Activated naive CD4-positive, alpha-beta T cell treated with anti-CD3 and anti-CD28 coated beads for 36 hours (primary cell): ENCODE measurements around the gene RNF213. TPM values are rescaled to one million over a fixed set of nuclear protein-coding genes. Genes with fewer than 3 reads are reported as not detected.

Source experiments
- CTCF ChIA-PET: fragments of 350-600 bp; sonication (Branson Sonifier 250); formaldehyde crosslinking; loops from one replicate; lab custom pipeline; 2021; ENCODE audit warnings: antibody characterized with exemption; lab: Charles Lee
- DNase-seq: peaks from one replicate; pipeline ENCODE4 v3.0.0-alpha.2; 2020
- H3K27ac Mint-ChIP-seq: one replicate; pipeline ENCODE4 v1.8.0; 2021; ENCODE audit warnings: mild to moderate bottlenecking, mixed read lengths
- H3K27me3 Mint-ChIP-seq: one replicate; pipeline ENCODE4 v1.8.0; 2021; ENCODE audit warnings: low read depth, mixed read lengths
- H3K36me3 Mint-ChIP-seq: one replicate; pipeline ENCODE4 v1.8.0; 2021; ENCODE audit warnings: low read depth, mixed read lengths
- H3K4me1 Mint-ChIP-seq: one replicate; pipeline ENCODE4 v1.8.0; 2021; ENCODE audit warnings: low read depth, mixed read lengths
- H3K4me3 Mint-ChIP-seq: one replicate; pipeline ENCODE4 v1.8.0; 2021; ENCODE audit warnings: mild to moderate bottlenecking, moderate library complexity, mixed read lengths
- H3K9me3 Mint-ChIP-seq: one replicate; pipeline ENCODE4 v1.8.0; 2021; ENCODE audit warnings: mixed read lengths
- intact Hi-C: fragments of 100-400 bp; cut with micrococcal nuclease; formaldehyde crosslinking; loops from one replicate; pipeline ENCODE4 v1.15.1; 2023
- total RNA-seq, 2 experiments: library from RNA; stranded (reverse); gene quantifications; one replicate each; pipeline ENCODE4 v1.2.3, GENCODE V29; 2021

The RNF213 gene
- total RNA-seq, 2 experiments from 2014 or later = 234 to 250 TPM

DNA sequence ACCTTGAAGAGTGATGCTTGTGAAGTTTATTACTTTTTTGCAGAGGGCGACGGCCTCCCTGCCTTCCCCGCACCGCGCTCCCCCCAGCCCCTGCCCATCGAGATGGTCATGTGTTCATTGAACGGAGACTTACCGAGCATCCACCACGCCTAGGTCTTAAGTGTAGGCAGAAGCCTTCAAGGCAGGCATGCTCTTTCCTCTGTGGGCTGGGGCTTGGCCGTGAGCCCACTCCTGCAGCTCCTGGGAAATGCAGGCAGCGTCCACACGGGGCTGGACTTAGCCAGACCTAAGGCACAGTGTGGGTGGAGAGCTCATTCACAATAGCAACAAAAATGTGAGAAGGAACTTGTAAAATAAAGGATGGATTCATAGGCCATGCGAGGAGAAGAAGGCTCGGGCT is 19.2 kb downstream of the RNF213 start:
- H3K27me3 Mint-ChIP-seq = no peaks in the 10 kb centered on the region
- intact Hi-C loops = no loop called here
- peaks cover 22% of the 10 kb centered on the region for H3K36me3 Mint-ChIP-seq
- H3K9me3 Mint-ChIP-seq = no peaks in the 10 kb centered on the region
- no peak overlapping the region for H3K4me3 Mint-ChIP-seq
- peaks cover 12% of the 10 kb centered on the region for H3K4me1 Mint-ChIP-seq
- no peak overlapping the region for H3K27ac Mint-ChIP-seq
- CTCF ChIA-PET = no interaction called here
- DNase-seq = no peak

DNA sequence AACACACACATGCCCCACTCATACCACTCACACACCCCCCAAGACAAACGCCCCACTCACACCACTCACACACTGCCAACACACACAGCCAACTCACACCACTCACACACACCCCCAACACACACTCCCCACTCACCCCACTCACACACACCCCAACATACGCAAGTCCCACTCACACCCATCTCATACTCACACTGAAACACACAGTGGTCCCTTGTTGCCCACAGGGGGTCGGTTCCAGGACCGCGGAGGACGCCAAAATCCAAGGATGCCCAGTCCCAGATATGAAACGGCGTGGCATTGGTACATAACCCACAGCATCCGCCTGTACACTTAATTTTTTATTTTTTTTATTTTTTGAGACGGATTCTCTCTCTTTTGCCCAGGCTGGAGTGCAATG is 20.9 kb downstream of the RNF213 start:
- H3K27ac Mint-ChIP-seq = no peak overlapping the region
- peaks cover 20% of the 10 kb centered on the region for H3K36me3 Mint-ChIP-seq
- no peak for DNase-seq
- no peaks in the 10 kb centered on the region for H3K9me3 Mint-ChIP-seq
- peaks cover 6% of the 10 kb centered on the region for H3K4me1 Mint-ChIP-seq
- CTCF ChIA-PET = no interaction called here
- H3K4me3 Mint-ChIP-seq = no peak overlapping the region
- no peaks in the 10 kb centered on the region for H3K27me3 Mint-ChIP-seq
- intact Hi-C loops = no loop called here

DNA sequence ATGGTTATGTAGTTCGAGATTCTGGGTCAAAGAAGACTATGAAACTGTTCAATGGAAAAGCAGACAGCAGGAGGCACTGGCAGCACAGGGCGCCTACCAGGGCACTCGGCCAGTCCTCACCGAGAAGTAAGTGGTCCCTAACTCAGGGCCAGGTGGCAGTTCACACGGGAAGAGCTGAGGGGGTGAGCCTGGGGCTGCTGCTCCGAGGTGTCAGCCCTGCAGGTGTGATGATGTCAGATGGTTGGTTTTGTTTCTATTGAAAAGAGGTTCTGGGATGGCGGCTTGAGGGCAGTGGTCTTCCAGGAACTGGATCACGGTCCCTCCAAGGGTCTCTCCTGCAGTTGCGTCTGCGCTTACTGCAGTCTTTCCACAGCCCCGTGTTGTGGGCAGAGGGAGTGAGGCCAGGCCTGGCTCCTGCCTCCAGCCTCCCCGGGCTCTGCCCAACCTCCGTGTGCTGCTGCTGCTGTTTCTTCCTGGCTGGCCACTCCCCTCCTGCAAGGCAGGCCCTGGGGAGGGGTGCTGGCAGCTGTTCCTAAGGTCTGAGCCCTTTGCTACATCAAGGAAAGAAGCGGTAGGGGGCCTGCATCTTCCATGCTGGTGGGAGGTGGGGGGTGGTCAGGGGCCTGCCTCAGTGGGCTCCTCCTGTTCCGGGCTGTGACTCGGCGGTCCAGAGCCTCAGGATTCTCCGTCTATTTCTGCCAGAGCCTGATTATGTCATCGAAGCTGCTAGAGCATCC is 22.6 kb downstream of the RNF213 start:
- Mint-ChIP-seq H3K4me3 (no peak overlapping the region), H3K4me1 (peaks cover 4% of the 10 kb centered on the region), H3K9me3 (no peaks in the 10 kb centered on the region), H3K27me3 (no peaks in the 10 kb centered on the region), H3K27ac (no peak overlapping the region), H3K36me3 (peaks cover 24% of the 10 kb centered on the region)
- CTCF ChIA-PET = no interaction called here
- no peak for DNase-seq
- intact Hi-C loops = no loop called here

DNA sequence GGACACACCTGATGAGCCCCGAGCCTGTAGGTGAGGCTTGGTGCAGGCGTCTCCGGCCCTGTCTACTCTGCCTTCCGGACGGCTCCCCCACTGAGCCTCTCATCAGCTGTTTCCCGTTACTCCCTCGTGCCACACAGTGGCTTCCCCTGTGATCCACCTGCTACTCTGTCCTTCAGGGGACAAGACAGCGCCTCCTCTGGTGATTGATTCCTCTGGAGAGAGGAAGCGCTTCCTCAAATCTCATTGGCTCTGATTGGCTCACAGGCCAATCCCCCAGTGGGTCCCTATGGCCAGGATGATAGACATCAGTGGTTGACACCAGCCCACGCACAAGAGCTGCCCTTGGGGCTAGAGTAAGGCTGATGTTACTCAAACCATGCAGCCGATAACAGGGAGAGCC is 24.0 kb downstream of the RNF213 start:
- DNase-seq = no peak
- intact Hi-C loops = no loop called here
- peaks cover 25% of the 10 kb centered on the region for H3K36me3 Mint-ChIP-seq
- H3K27me3 Mint-ChIP-seq = no peaks in the 10 kb centered on the region
- H3K4me1 Mint-ChIP-seq = peaks cover 4% of the 10 kb centered on the region
- no peaks in the 10 kb centered on the region for H3K9me3 Mint-ChIP-seq
- no peak overlapping the region for H3K4me3 Mint-ChIP-seq
- CTCF ChIA-PET = interaction anchor here (0.6 to 0.9 kb wide), 2 partner anchors 15 to 210 kb away, joined by 3 to 4 read pairs; no protein-coding TSS in a partner anchor
- no peak overlapping the region for H3K27ac Mint-ChIP-seq

DNA sequence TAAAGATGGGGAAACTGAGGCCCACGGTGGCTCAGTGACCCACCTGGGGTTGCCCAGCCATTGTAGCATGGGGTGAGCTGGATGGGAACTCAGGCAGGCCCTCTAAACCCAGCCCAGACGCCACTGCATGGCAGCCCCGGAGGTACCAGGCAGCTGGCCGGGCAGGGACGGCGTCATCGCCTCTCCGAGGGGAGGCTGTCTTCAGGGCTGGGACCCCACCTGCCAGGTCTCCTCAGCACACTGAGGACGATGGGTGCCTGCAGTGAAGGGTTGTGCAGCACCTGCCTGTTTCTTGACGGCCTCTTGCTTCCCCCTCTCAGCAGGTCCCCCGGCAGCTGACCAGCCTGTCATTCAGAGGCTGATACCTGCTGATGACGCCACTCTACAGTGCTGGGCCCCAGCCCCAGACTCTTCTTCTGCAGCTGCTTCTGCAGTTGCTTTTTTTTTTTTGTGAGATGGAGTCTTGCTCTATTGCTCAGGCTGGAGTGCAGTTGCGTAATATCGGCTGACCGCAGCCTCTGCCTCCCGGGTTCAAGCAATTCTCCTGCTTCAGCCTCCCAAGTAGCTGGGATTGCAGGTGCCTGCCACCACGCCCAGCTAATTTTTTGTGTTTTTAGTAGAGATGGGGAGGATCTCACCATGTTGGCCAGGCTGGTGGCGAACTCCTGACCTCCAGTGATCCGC is 24.7 kb downstream of the RNF213 start:
- Mint-ChIP-seq H3K27me3 (no peaks in the 10 kb centered on the region), H3K9me3 (no peaks in the 10 kb centered on the region), H3K4me1 (peaks cover 4% of the 10 kb centered on the region), H3K4me3 (no peak overlapping the region), H3K36me3 (peaks cover 25% of the 10 kb centered on the region), H3K27ac (no peak overlapping the region)
- CTCF ChIA-PET = interaction anchor here (0.9 kb wide), 1 partner anchor 14 kb away, joined by 3 read pairs; no protein-coding TSS in a partner anchor
- intact Hi-C loops = no loop called here
- DNase-seq = no peak

DNA sequence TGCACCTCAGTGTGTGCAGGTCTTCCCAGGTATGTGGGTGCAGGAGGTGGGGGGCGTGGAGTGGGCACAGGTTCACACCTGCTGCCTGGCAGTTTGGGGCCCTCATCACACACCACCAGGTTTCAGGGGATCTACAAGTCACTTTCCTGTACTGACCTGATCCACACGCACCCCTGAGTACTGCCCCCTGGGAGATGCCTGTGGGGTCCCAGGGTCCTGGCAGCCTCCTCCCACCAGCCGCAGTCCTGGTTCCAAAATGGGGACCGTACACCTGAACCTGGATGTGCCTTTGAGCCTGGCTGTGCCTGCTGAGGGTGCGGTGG is 25.9 kb downstream of the RNF213 start:
- intact Hi-C loops = no loop called here
- no peak for DNase-seq
- H3K4me1 Mint-ChIP-seq = peaks cover 4% of the 10 kb centered on the region
- no peak overlapping the region for H3K27ac Mint-ChIP-seq
- H3K9me3 Mint-ChIP-seq = no peaks in the 10 kb centered on the region
- H3K36me3 Mint-ChIP-seq = peaks cover 26% of the 10 kb centered on the region
- CTCF ChIA-PET = no interaction called here
- no peak overlapping the region for H3K4me3 Mint-ChIP-seq
- no peaks in the 10 kb centered on the region for H3K27me3 Mint-ChIP-seq

DNA sequence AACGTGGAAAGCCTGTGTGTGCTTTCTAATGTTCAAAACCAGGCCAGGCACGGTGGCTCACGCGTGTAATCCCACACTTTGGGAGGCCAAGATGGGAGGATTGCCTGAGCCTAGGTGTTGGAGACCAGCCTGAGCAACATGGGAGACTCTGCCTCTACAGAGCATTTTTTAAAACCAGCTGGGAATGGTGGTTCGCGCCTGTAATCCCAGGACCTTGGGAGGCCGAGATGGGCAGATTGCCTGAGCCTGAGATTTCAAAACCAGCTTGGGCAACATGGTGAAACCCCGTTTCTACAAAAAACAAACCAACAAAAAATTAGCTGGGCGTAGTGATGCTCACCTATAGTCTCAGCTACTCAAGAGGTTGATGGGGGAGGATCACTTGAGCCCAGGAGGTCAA is 26.4 kb downstream of the RNF213 start:
- CTCF ChIA-PET = interaction anchor here (0.6 kb wide), 1 partner anchor 84 kb away, joined by 4 read pairs; no protein-coding TSS in a partner anchor
- H3K27ac Mint-ChIP-seq = no peak overlapping the region
- no peak overlapping the region for H3K4me3 Mint-ChIP-seq
- no peaks in the 10 kb centered on the region for H3K9me3 Mint-ChIP-seq
- peaks cover 4% of the 10 kb centered on the region for H3K4me1 Mint-ChIP-seq
- no peak for DNase-seq
- no peaks in the 10 kb centered on the region for H3K27me3 Mint-ChIP-seq
- H3K36me3 Mint-ChIP-seq = peaks cover 30% of the 10 kb centered on the region
- intact Hi-C loops = no loop called here

DNA sequence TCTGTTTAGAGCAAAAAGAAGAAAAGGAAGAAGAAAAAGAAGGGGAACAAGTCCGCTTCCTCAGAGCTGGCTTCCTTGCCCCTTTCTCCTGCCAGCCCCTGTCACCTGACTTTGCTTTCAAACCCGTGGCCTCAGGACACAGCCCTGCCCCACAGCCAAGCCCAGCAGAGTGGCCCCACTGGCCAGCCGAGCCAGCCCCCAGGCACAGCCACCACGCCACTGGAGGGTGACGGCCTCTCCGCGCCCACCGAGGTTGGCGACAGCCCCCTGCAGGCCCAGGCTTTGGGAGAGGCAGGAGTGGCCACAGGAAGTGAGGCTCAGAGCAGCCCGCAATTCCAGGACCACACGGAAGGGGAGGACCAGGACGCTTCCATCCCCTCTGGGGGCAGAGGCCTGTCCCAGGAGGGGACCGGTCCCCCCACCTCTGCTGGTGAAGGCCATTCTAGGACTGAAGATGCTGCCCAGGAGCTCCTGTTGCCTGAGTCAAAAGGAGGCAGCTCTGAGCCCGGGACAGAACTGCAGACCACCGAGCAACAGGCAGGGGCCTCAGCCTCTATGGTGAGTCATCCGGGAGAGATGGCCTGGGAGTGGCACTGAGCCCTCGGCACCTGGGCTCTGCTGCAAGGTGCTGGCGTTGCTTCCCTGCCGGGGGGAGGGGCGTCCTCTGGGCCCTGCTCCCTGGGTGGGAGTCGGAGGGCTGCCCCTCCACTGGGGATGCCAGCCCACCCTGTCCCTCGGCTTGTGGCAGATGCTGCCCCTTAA is 27.3 kb downstream of the RNF213 start:
- intact Hi-C loops = no loop called here
- H3K27ac Mint-ChIP-seq = no peak overlapping the region
- no peaks in the 10 kb centered on the region for H3K27me3 Mint-ChIP-seq
- H3K9me3 Mint-ChIP-seq = no peaks in the 10 kb centered on the region
- peaks cover 4% of the 10 kb centered on the region for H3K4me1 Mint-ChIP-seq
- CTCF ChIA-PET = interaction anchor here (0.6 kb wide), 1 partner anchor 83 kb away, joined by 4 read pairs; no protein-coding TSS in a partner anchor
- no peak for DNase-seq
- peaks cover 30% of the 10 kb centered on the region for H3K36me3 Mint-ChIP-seq
- no peak overlapping the region for H3K4me3 Mint-ChIP-seq

DNA sequence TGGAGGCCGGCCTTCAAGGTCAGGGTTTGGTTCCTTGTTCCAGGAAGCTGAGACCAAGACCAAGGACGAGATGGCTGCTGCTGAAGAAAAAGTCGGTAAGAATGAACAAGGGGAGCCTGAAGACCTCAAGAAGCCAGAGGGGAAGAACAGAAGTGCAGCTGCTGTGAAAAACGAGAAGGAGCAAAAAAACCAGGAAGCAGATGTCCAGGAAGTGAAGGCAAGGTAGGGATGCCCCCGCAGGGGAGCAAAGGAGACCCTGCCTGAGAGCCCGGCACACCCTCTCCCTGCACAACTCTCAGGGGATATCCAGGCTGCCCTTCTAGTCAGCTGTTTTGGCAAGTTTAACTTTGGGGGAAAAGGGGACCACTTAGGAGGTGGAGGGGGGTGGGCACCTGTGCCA is 29.0 kb downstream of the RNF213 start:
- Mint-ChIP-seq H3K27me3 (no peaks in the 10 kb centered on the region), H3K9me3 (no peaks in the 10 kb centered on the region), H3K36me3 (peaks cover 33% of the 10 kb centered on the region), H3K27ac (peak overlapping the region; percentile 69), H3K4me3 (no peak overlapping the region), H3K4me1 (peaks cover 3% of the 10 kb centered on the region)
- CTCF ChIA-PET = interaction anchor here (0.7 kb wide), 1 partner anchor 61 kb away, joined by 3 read pairs; no protein-coding TSS in a partner anchor
- intact Hi-C loops = no loop called here
- DNase-seq = no peak

DNA sequence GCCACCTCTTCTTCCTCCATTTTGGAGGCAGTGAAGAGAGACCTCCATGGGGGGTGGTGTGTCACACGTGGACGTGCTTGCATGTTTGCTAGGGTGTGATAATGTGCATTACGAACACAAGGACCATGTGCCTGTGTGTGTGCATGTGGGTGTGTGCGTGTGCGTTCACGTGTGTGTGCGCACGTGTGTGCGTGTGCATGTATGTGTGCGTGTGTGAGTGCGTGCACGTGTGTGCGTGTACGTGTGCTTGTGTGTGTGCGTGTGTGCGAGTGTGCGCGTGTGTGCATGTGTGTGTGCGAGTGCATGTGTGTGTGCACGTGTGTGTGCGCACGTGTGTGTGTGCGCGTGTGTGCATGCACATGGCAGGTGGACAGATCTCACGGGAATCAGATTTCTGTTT is 29.5 kb downstream of the RNF213 start:
- Mint-ChIP-seq H3K4me1 (peaks cover 2% of the 10 kb centered on the region), H3K4me3 (no peak overlapping the region), H3K27ac (no peak overlapping the region), H3K36me3 (peaks cover 33% of the 10 kb centered on the region), H3K27me3 (no peaks in the 10 kb centered on the region), H3K9me3 (no peaks in the 10 kb centered on the region)
- CTCF ChIA-PET = no interaction called here
- intact Hi-C loops = no loop called here
- DNase-seq = no peak

DNA sequence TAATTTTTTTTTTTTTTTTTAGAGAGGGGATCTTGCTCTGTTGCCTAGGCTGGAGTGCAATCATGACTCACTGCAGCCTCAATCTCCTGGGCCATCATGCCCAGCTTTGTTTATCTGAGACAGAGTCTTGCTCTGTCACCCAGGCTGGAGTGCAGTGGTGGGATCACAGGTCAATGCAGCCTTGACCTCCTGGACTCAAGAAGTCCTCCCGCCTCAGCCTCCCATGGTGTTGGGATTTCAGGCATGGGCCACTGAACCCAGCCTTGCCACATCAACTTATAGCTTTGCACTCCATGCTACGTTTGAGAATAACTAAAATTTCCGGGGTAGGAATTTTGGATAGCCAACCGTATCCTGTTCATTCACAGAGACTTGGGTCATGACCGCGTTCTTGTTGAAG is 30.6 kb downstream of the RNF213 start:
- Mint-ChIP-seq H3K9me3 (no peaks in the 10 kb centered on the region), H3K27ac (no peak overlapping the region), H3K4me1 (peaks cover 2% of the 10 kb centered on the region), H3K4me3 (no peak overlapping the region), H3K27me3 (no peaks in the 10 kb centered on the region), H3K36me3 (peaks cover 41% of the 10 kb centered on the region)
- DNase-seq = no peak
- intact Hi-C loops = no loop called here
- CTCF ChIA-PET = no interaction called here

DNA sequence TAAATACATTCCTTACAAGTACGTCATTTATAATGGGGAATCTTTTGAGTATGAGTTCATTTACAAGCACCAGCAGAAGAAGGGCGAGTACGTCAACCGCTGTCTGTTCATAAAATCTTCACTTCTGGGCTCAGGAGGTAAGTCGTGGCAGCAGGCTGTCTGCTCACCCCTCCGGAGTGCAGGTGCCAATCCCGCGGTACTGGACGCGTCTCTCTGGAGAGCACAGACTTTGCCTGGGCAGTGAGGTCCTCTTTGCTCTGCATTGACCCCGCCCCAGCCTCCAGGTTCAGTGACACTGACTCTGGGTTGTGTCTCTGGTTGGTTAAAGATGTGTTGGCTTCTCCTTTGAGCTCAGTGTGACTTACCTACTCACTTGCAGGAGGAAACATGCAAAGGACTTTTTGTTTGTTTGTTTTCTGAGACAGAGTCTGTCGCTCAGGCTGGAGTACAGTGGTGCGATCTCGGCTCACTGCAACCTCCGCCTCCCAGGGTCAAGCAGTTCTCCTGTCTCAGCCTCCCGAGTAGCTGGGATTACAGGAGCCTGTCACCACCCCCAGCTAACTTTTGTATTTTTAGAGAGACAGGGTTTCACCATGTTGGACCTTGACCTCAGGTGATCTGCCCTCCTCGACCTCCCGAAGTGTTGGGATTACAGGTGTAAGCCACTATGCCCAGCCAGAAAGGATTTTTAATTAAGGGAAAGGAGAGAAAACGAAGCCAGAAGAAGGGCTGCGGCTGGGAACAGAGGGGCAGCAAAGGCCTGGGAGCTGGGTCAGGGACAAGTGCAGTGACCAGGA is 31.2 kb downstream of the RNF213 start:
- CTCF ChIA-PET = no interaction called here
- no peak for DNase-seq
- Mint-ChIP-seq H3K9me3 (no peaks in the 10 kb centered on the region), H3K27me3 (no peaks in the 10 kb centered on the region), H3K27ac (no peak overlapping the region), H3K4me1 (peaks cover 2% of the 10 kb centered on the region), H3K4me3 (no peak overlapping the region), H3K36me3 (peaks cover 47% of the 10 kb centered on the region)
- intact Hi-C loops = no loop called here
